ENCODE data around the gene ST8SIA5. TPM values are rescaled to one million over a fixed set of nuclear protein-coding genes. Genes with fewer than 3 reads are reported as not detected.

ST8SIA5 gene
- total RNA-seq, 2 experiments from 2014 or later: not detected

- no peaks in the 10 kb centered on the region for H3K4me1 Mint-ChIP-seq (ENCODE audit: low read depth)
- H3K27ac Mint-ChIP-seq: no peak overlapping the region
- intact Hi-C loops (cut with micrococcal nuclease): no loop called here
- ATAC-seq: no peak
- H3K4me3 Mint-ChIP-seq: no peak overlapping the region
- H3K27me3 Mint-ChIP-seq: no peaks in the 10 kb centered on the region
- H3K36me3 Mint-ChIP-seq (ENCODE audit: low read depth): no peaks in the 10 kb centered on the region
- no peak for TF ChIP-seq CTCF (IDR thresholded peaks at IDR 0.05)
- DNase-seq: no peak
- ChIA-PET POLR2A (no interaction called here), CTCF (no interaction called here)
- H3K9me3 Mint-ChIP-seq: no peaks in the 10 kb centered on the region
Observed at GRCh38 chr18:46721331-46721730, 35.5 kb downstream of the ST8SIA5 start.

- Mint-ChIP-seq H3K9me3 (no peaks in the 10 kb centered on the region), H3K4me3 (no peak overlapping the region), H3K36me3 (ENCODE audit: low read depth) (no peaks in the 10 kb centered on the region), H3K27ac (no peak overlapping the region), H3K4me1 (ENCODE audit: low read depth) (no peaks in the 10 kb centered on the region), H3K27me3 (no peaks in the 10 kb centered on the region)
- ATAC-seq: no peak
- POLR2A ChIA-PET: no interaction called here
- no peak for DNase-seq
- CTCF ChIA-PET: no interaction called here
- intact Hi-C loops (cut with micrococcal nuclease): no loop called here
- TF ChIP-seq CTCF (IDR thresholded peaks at IDR 0.05): no peak
Observed at GRCh38 chr18:46720521-46720920, 36.3 kb downstream of the ST8SIA5 start.

GRCh38 chr18:46720092-46720491 is 36.8 kb downstream of the ST8SIA5 start:
- DNase-seq (no peak), ATAC-seq (no peak)
- H3K9me3 Mint-ChIP-seq: no peaks in the 10 kb centered on the region
- TF ChIP-seq CTCF (IDR thresholded peaks at IDR 0.05): no peak
- intact Hi-C loops (cut with micrococcal nuclease): no loop called here
- no peaks in the 10 kb centered on the region for H3K4me1 Mint-ChIP-seq (ENCODE audit: low read depth)
- ChIA-PET CTCF (no interaction called here), POLR2A (no interaction called here)
- H3K4me3 Mint-ChIP-seq: no peak overlapping the region
- no peaks in the 10 kb centered on the region for H3K36me3 Mint-ChIP-seq (ENCODE audit: low read depth)
- no peak overlapping the region for H3K27ac Mint-ChIP-seq
- H3K27me3 Mint-ChIP-seq: no peaks in the 10 kb centered on the region

GRCh38 chr18:46719388-46719787 is 37.5 kb downstream of the ST8SIA5 start:
- Mint-ChIP-seq H3K9me3 (no peaks in the 10 kb centered on the region), H3K4me3 (no peak overlapping the region), H3K4me1 (ENCODE audit: low read depth) (no peaks in the 10 kb centered on the region), H3K27me3 (no peaks in the 10 kb centered on the region), H3K27ac (no peak overlapping the region), H3K36me3 (ENCODE audit: low read depth) (no peaks in the 10 kb centered on the region)
- ChIA-PET CTCF (no interaction called here), POLR2A (no interaction called here)
- intact Hi-C loops (cut with micrococcal nuclease): no loop called here
- DNase-seq: no peak
- no peak for ATAC-seq
- TF ChIP-seq CTCF (IDR thresholded peaks at IDR 0.05): no peak

- Mint-ChIP-seq H3K4me1 (ENCODE audit: low read depth) (no peaks in the 10 kb centered on the region), H3K36me3 (ENCODE audit: low read depth) (no peaks in the 10 kb centered on the region), H3K4me3 (no peak overlapping the region), H3K9me3 (no peaks in the 10 kb centered on the region), H3K27me3 (no peaks in the 10 kb centered on the region), H3K27ac (no peak overlapping the region)
- no peak for ATAC-seq
- ChIA-PET CTCF (no interaction called here), POLR2A (no interaction called here)
- DNase-seq: no peak
- no peak for TF ChIP-seq CTCF (IDR thresholded peaks at IDR 0.05)
- intact Hi-C loops (cut with micrococcal nuclease): no loop called here
Observed at GRCh38 chr18:46718501-46719341, 38.1 kb downstream of the ST8SIA5 start.
